Measurements from ENCODE around the gene SASH3.

The SASH3 gene

DNA sequence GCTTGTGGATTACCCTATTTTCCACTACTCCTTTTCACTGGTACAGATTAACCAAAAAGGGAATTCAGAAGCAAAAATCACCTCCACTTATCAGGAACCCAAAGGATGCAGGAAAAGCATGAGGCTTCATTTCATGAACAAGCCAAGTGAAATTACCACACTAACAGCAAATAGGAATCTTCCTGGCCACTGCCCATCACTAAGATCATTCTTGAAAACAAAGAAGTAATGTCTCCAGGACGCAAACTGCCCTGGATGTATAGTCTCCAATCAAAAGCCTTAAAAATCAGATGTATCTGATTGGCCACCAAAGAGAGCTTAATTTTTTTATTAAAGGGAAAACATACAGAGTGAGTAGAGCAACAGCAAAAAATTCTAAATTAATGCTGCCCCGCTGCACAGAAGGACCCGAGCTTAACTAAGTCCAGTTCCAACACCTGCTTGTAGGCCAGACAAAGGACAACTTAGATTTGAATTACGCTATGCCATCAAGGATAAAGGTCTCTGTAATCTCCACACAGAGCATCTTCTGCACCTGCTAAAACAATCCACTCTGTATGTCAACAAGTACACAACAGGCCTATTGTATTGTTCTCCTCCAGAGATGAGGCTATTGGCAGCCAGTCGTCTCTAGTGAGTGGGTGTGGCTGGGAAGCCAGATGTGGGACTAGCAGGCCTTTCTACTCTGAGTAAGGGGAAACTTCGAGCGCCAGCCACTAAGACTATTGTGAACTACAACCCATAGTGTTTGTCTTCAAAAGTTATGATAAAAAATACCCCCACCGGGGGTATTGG is 51.5 kb downstream of the SASH3 start:
- no peak overlapping the region for H3K4me3 ChIP-seq (ENCODE audit: low read length in 2 of 2)
- no peaks in the 10 kb centered on the region for H3K9me3 ChIP-seq (replicated peaks in 1 of 2; ENCODE audit: control insufficient read depth in 2 of 2, insufficient read depth in 1 of 2, low read depth in 1 of 2, low read length in 2 of 2)
- H3K27me3 ChIP-seq (ENCODE audit: control insufficient read depth in 3 of 3, insufficient read depth in 3 of 3, low read depth in 1 of 3, low read length in 3 of 3) = no peaks in the 10 kb centered on the region
- H2BK15ac ChIP-seq (ENCODE audit: low read length) = no peak overlapping the region
- no peak overlapping the region for H3K18ac ChIP-seq (ENCODE audit: low read length)
- H3K4me1 ChIP-seq (ENCODE audit: control insufficient read depth in 2 of 2, insufficient read depth in 1 of 2, low read depth in 1 of 2, low read length in 2 of 2) = no peaks in the 10 kb centered on the region
- H4K8ac ChIP-seq (ENCODE audit: low read depth, low read length) = no peak overlapping the region
- H3K23ac ChIP-seq (ENCODE audit: low read depth, low read length, poor library complexity) = no peak overlapping the region
- H3K14ac ChIP-seq (ENCODE audit: low read length) = no peak overlapping the region
- H2BK120ac ChIP-seq (ENCODE audit: low read depth, low read length) = no peak overlapping the region
- no peak overlapping the region for H2BK5ac ChIP-seq (ENCODE audit: low read length)
- no peak overlapping the region for H3K4me2 ChIP-seq (ENCODE audit: insufficient read depth, low read length, poor library complexity, severe bottlenecking)
- no peak overlapping the region for H4K91ac ChIP-seq (ENCODE audit: low read depth, low read length, poor library complexity)
- H2AK5ac ChIP-seq (ENCODE audit: low read depth, low read length) = no peak overlapping the region
- H3K4ac ChIP-seq (ENCODE audit: low read length) = no peak overlapping the region
- no peak overlapping the region for H2BK12ac ChIP-seq (ENCODE audit: low read length)
- no peak overlapping the region for H3K27ac ChIP-seq (replicated peaks; ENCODE audit: low read length)
- peaks cover 0 to 14% of the 10 kb centered on the region in 2 donors for H3K36me3 ChIP-seq (replicated peaks in 1 of 2; ENCODE audit: control insufficient read depth in 2 of 2, insufficient read depth in 2 of 2, low read length in 2 of 2)
- DNase-seq (ENCODE audit: low spot score) = no peak
- no peak overlapping the region for H2AFZ ChIP-seq (ENCODE audit: low read length)
- no peaks in the 10 kb centered on the region for H3K79me1 ChIP-seq (ENCODE audit: low read depth, low read length)
- WGBS, 2 donors (ENCODE audit: extremely low coverage in 2 of 2, insufficient read length in 2 of 2, insufficient replicate concordance in 1 of 2) = no CpG with 5 or more reads among the region's 8 CpGs
- no peak overlapping the region for H3K9ac ChIP-seq (ENCODE audit: low read depth, low read length, poor library complexity)

GRCh38 chrX:129833153-129833990 is 53.6 kb downstream of the SASH3 start:
- Histone ChIP-seq H3K14ac (ENCODE audit: low read length) (no peak overlapping the region), H4K8ac (ENCODE audit: low read depth, low read length) (no peak overlapping the region), H3K4me2 (ENCODE audit: insufficient read depth, low read length, poor library complexity, severe bottlenecking) (no peak overlapping the region), H3K9me3 (replicated peaks in 1 of 2; ENCODE audit: control insufficient read depth in 2 of 2, insufficient read depth in 1 of 2, low read depth in 1 of 2, low read length in 2 of 2) (no peaks in the 10 kb centered on the region), H2BK120ac (ENCODE audit: low read depth, low read length) (no peak overlapping the region), H3K27ac (replicated peaks; ENCODE audit: low read length) (no peak overlapping the region), H2BK15ac (ENCODE audit: low read length) (no peak overlapping the region), H4K91ac (ENCODE audit: low read depth, low read length, poor library complexity) (no peak overlapping the region), H2AFZ (ENCODE audit: low read length) (no peak overlapping the region), H3K36me3 (replicated peaks in 1 of 2; ENCODE audit: control insufficient read depth in 2 of 2, insufficient read depth in 2 of 2, low read length in 2 of 2) (peaks cover 0 to 24% of the 10 kb centered on the region in 2 donors), H3K27me3 (ENCODE audit: control insufficient read depth in 3 of 3, insufficient read depth in 3 of 3, low read depth in 1 of 3, low read length in 3 of 3) (no peaks in the 10 kb centered on the region), H3K23ac (ENCODE audit: low read depth, low read length, poor library complexity) (no peak overlapping the region), H3K4me1 (ENCODE audit: control insufficient read depth in 2 of 2, insufficient read depth in 1 of 2, low read depth in 1 of 2, low read length in 2 of 2) (no peaks in the 10 kb centered on the region), H2AK5ac (ENCODE audit: low read depth, low read length) (no peak overlapping the region), H3K9ac (ENCODE audit: low read depth, low read length, poor library complexity) (no peak overlapping the region), H2BK5ac (ENCODE audit: low read length) (no peak overlapping the region), H3K18ac (ENCODE audit: low read length) (no peak overlapping the region), H2BK12ac (ENCODE audit: low read length) (no peak overlapping the region), H3K4me3 (ENCODE audit: low read length in 2 of 2) (no peak overlapping the region), H3K79me1 (ENCODE audit: low read depth, low read length) (no peaks in the 10 kb centered on the region), H3K4ac (ENCODE audit: low read length) (no peak overlapping the region)
- no peak for DNase-seq (ENCODE audit: low spot score)
- WGBS, 2 donors (ENCODE audit: extremely low coverage in 2 of 2, insufficient read length in 2 of 2, insufficient replicate concordance in 1 of 2) = no CpG with 5 or more reads among the region's 5 CpGs

- Histone ChIP-seq H2BK12ac (ENCODE audit: low read length) (no peak overlapping the region), H2BK15ac (ENCODE audit: low read length) (no peak overlapping the region), H3K23ac (ENCODE audit: low read depth, low read length, poor library complexity) (no peak overlapping the region), H3K79me1 (ENCODE audit: low read depth, low read length) (peaks cover 2% of the 10 kb centered on the region), H2BK120ac (ENCODE audit: low read depth, low read length) (no peak overlapping the region), H3K27ac (replicated peaks; ENCODE audit: low read length) (no peak overlapping the region), H3K27me3 (ENCODE audit: control insufficient read depth in 3 of 3, insufficient read depth in 3 of 3, low read depth in 1 of 3, low read length in 3 of 3) (no peaks in the 10 kb centered on the region), H3K4me2 (ENCODE audit: insufficient read depth, low read length, poor library complexity, severe bottlenecking) (no peak overlapping the region), H3K36me3 (replicated peaks in 1 of 2; ENCODE audit: control insufficient read depth in 2 of 2, insufficient read depth in 2 of 2, low read length in 2 of 2) (peaks cover 2 to 25% of the 10 kb centered on the region in 2 donors), H3K14ac (ENCODE audit: low read length) (no peak overlapping the region), H3K9me3 (replicated peaks in 1 of 2; ENCODE audit: control insufficient read depth in 2 of 2, insufficient read depth in 1 of 2, low read depth in 1 of 2, low read length in 2 of 2) (no peaks in the 10 kb centered on the region), H4K91ac (ENCODE audit: low read depth, low read length, poor library complexity) (no peak overlapping the region), H3K9ac (ENCODE audit: low read depth, low read length, poor library complexity) (no peak overlapping the region), H3K4me3 (ENCODE audit: low read length in 2 of 2) (no peak overlapping the region), H2AK5ac (ENCODE audit: low read depth, low read length) (no peak overlapping the region), H2AFZ (ENCODE audit: low read length) (no peak overlapping the region), H2BK5ac (ENCODE audit: low read length) (no peak overlapping the region), H3K18ac (ENCODE audit: low read length) (no peak overlapping the region), H3K4ac (ENCODE audit: low read length) (no peak overlapping the region), H3K4me1 (ENCODE audit: control insufficient read depth in 2 of 2, insufficient read depth in 1 of 2, low read depth in 1 of 2, low read length in 2 of 2) (peaks cover 0 to 8% of the 10 kb centered on the region in 2 donors), H4K8ac (ENCODE audit: low read depth, low read length) (no peak overlapping the region)
- no CpG with 5 or more reads among the region's 3 CpGs for WGBS, 2 donors (ENCODE audit: extremely low coverage in 2 of 2, insufficient read length in 2 of 2, insufficient replicate concordance in 1 of 2)
- no peak for DNase-seq (ENCODE audit: low spot score)
Measured at GRCh38 chrX:129836827-129837226, 57.1 kb downstream of the SASH3 start.

DNA sequence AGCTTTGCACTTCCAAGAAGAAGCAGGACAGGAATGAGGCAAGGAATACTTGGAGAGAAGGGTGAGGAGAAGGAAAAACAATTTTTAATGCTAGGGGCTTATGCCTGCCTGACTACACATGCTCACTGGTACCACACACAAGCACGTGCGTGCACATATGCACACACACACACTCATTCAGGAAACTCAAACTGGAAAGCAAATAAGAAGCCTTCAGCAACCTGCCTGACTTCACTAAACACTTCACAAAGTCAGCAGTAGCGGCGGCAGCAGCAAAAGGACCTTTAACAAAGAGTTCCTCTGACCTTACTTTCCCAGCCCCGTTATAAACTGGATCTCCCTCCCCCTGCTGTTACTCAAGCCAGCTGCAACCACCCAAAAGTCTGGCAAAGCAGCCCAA is 60.6 kb downstream of the SASH3 start:
- WGBS, 2 donors (ENCODE audit: extremely low coverage in 2 of 2, insufficient read length in 2 of 2, insufficient replicate concordance in 1 of 2) = no CpG with 5 or more reads among the region's 5 CpGs
- Histone ChIP-seq H3K4me3 (ENCODE audit: low read length in 2 of 2) (no peak overlapping the region), H3K27ac (replicated peaks; ENCODE audit: low read length) (no peak overlapping the region), H3K27me3 (ENCODE audit: control insufficient read depth in 3 of 3, insufficient read depth in 3 of 3, low read depth in 1 of 3, low read length in 3 of 3) (peaks cover 0 to 4% (median 0%) of the 10 kb centered on the region in 3 experiments), H3K9me3 (replicated peaks in 1 of 2; ENCODE audit: control insufficient read depth in 2 of 2, insufficient read depth in 1 of 2, low read depth in 1 of 2, low read length in 2 of 2) (no peaks in the 10 kb centered on the region), H2BK15ac (ENCODE audit: low read length) (no peak overlapping the region), H4K91ac (ENCODE audit: low read depth, low read length, poor library complexity) (no peak overlapping the region), H3K36me3 (replicated peaks in 1 of 2; ENCODE audit: control insufficient read depth in 2 of 2, insufficient read depth in 2 of 2, low read length in 2 of 2) (peaks cover 2 to 25% of the 10 kb centered on the region in 2 donors), H2AK5ac (ENCODE audit: low read depth, low read length) (no peak overlapping the region), H3K4me1 (ENCODE audit: control insufficient read depth in 2 of 2, insufficient read depth in 1 of 2, low read depth in 1 of 2, low read length in 2 of 2) (peaks cover 0 to 10% of the 10 kb centered on the region in 2 donors), H2BK5ac (ENCODE audit: low read length) (no peak overlapping the region), H2BK12ac (ENCODE audit: low read length) (no peak overlapping the region), H3K23ac (ENCODE audit: low read depth, low read length, poor library complexity) (no peak overlapping the region), H3K4me2 (ENCODE audit: insufficient read depth, low read length, poor library complexity, severe bottlenecking) (no peak overlapping the region), H3K4ac (ENCODE audit: low read length) (no peak overlapping the region), H3K9ac (ENCODE audit: low read depth, low read length, poor library complexity) (no peak overlapping the region), H3K14ac (ENCODE audit: low read length) (no peak overlapping the region), H4K8ac (ENCODE audit: low read depth, low read length) (no peak overlapping the region), H2AFZ (ENCODE audit: low read length) (no peak overlapping the region), H3K79me1 (ENCODE audit: low read depth, low read length) (peaks cover 2% of the 10 kb centered on the region), H3K18ac (ENCODE audit: low read length) (no peak overlapping the region), H2BK120ac (ENCODE audit: low read depth, low read length) (no peak overlapping the region)
- DNase-seq (ENCODE audit: low spot score) = no peak

Measured in neuronal stem cell (in vitro differentiated cells).